GM18526 (cell line): ENCODE results near the gene APPBP2.

Experiments used
- POLR2A ChIP-seq: IDR thresholded peaks from 3 replicates; pipeline ENCODE4 v1.6.1; 2011; ENCODE audit not compliant: insufficient read length; ENCODE audit errors: extremely low read depth

Gene APPBP2

DNA sequence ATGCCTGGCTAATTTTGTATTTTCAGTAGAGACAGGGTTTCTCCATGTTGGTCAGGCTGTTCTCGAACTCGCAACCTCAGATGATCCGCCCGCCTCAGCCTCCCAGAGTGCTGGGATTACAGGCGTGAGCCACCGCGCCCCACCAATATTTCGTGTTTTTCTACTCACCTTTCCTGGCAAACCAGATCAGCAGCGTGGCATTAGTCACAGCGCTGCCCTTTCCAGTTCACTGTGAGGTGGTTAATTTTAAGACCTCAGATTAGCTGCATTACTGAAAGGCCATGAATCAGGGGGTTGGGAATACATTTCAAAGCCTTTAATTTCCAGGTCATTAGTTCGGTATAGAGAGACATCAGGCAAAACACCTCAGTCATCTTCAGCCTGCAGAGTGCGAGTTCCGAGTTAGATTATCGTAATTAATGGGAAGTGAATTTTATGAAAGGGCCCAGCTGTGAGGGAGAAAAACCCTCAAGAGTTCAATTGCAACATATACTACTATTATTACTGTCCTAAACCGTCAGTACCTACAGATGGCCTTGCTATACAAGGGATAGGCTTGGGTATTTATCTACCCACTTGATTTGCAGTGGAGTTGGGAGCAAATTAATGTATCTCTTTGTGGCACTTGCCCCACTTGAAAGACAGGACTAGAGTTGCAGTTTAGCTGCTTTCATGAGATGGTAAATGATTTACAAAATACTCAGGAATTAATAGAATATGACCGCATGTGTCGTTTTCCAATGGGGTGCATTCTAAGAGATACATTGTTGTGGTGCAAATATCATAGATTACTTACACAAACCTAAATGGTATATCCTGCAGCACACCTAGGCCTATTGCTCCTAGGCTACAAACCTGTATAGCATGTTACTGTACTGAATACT is 132.0 kb downstream of the APPBP2 start:
- TF ChIP-seq POLR2A: no peak
